PC-9 (cell line): ENCODE results near the gene ACADVL.

Experiments used
- CTCF ChIP-seq: fragments of 200-600 bp; sonication (generic); conservative IDR thresholded peaks from 2 replicates; pipeline ENCODE4 v1.6.1; 2017; ENCODE audit warnings: mixed run types, antibody characterized with exemption, mild to moderate bottlenecking, moderate library complexity
- EZH2 ChIP-seq: fragments of 200-600 bp; sonication (generic); IDR thresholded peaks from 2 replicates; pipeline ENCODE4 v1.8.0; 2017; ENCODE audit warnings: antibody characterized with exemption, low read depth

DNA sequence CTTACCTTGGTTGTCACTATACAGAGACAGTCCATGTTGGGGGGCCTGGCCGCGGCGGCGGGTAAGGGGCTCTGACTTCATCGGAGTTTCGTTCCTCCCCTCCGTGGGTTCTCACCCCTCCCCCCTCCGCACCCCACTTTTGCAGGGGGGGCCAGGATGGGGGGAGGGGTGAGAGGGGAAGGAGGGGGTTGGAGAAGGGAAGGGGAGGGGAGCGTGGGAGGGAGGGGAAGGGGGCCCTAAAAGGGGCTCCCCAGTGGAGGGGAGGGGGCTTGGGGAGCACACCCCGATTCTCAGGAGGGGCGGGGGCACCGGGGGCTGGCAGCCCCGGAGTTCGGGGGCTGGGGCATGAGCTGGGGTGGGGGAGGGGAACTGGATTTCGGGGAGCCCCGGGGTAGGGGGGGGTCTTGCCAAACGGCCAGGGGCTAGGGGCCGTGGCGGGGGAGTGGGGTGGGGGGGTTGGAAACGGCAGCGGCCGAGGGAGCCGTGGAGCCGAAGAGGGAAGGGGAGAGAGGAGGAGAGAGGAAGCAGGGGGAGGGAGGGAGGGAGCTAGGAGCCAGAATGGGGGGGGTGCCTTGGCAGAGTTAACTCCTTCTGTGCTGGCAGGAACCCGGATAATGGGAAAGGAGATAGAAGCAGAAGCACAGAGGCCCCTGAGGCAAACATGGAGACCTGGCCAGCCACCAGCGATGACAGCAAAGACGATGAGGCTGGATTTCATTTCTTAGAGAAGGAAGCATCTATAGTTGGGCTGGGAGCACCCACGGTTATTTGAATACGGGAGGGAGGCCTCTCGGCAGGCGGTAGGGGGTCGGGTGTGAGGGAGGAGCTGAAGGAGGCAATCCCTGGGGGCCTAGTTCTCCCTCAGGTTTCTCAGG lies 2.4 kb upstream of the ACADVL start:
- TF ChIP-seq CTCF (no peak), EZH2 (no peak)
